HepG2 (cell line): Measurements from ENCODE around the gene PPP1CC. TPM values are rescaled to one million over a fixed set of nuclear protein-coding genes. Genes with fewer than 3 reads are reported as not detected.
A peak's percentile ranks its signal among the peaks of the same experiment; 100 is the strongest.

Experiments
- ATAC-seq: fragments of 200-7000 bp; cut with Tn5 transposase; 3 replicates; pipeline ENCODE4 v1.9.1; 2020; ENCODE audit warnings: mild to moderate bottlenecking, moderate library complexity
- BruUV-seq: library from RNA; stranded (reverse); fragments of 400-500 nt; replicated peaks from 2 replicates; lab custom pipeline; 2021; lab: Mats Ljungman, UMichigan
- CTCF ChIA-PET: fragments of 300-600 bp; formaldehyde crosslinking; extraction: SDS; loops from one replicate; lab custom pipeline; 2021; ENCODE audit warnings: low total read pairs, inconsistent platforms, low intra/inter-chr PET ratio; lab: Yijun Ruan, JAX
- POLR2A ChIA-PET: fragments of 350-600 bp; sonication (Branson Sonifier 250); formaldehyde crosslinking; loops from one replicate; lab custom pipeline; 2020; ENCODE audit warnings: antibody characterized with exemption, inconsistent platforms; lab: Yijun Ruan, JAX
- DNase-seq: peaks from one replicate; pipeline ENCODE4 v3.0.0-alpha.2; 2015; ENCODE audit warnings: low spot score
- FAIRE-seq: peaks from 3 replicates; lab custom pipeline; 2011; peaks lifted over from hg19 to GRCh38; lab: Jason Lieb, UNC
- H2AFZ ChIP-seq: one replicate; pipeline ENCODE4 v1.6.1; 2011; ENCODE audit warnings: low read length, inconsistent platforms
- H3K27ac ChIP-seq: fragments of 300-600 bp; 3 replicates; pipeline ENCODE4 v1.8.0; 2011; ENCODE audit warnings: mixed run types, mild to moderate bottlenecking, mixed read lengths, low read length, inconsistent platforms; ENCODE audit not compliant: insufficient read depth; ENCODE audit errors: extremely low read length
- H3K27me3 ChIP-seq, 2 experiments: fragments of 200-600 bp in 1 of 2; 2 replicates in 1 of 2; 3 replicates in 1 of 2; pipeline versions ENCODE4 v1.6.0 to v1.8.0; 2011; ENCODE audit warnings: low read length in 2 of 2, mild to moderate bottlenecking in 2 of 2, moderate library complexity in 2 of 2, inconsistent platforms in 1 of 2; ENCODE audit not compliant: insufficient read depth in 2 of 2, control insufficient read depth in 1 of 2
- H3K36me3 ChIP-seq, 2 experiments: fragments of 200-600 bp in 1 of 2; replicated peaks in 1 of 2; 2 replicates in 1 of 2; 3 replicates in 1 of 2; pipeline versions ENCODE4 v1.5.1 to v1.8.0; 2011; ENCODE audit warnings: low read length in 2 of 2, inconsistent platforms in 1 of 2; ENCODE audit not compliant: insufficient read depth in 2 of 2, control insufficient read depth in 1 of 2
- H3K4me1 ChIP-seq: 2 replicates; pipeline ENCODE4 v1.5.1; 2012; ENCODE audit warnings: low read length, inconsistent platforms; ENCODE audit not compliant: insufficient read depth
- H3K4me2 ChIP-seq: 2 replicates; pipeline ENCODE4 v1.6.0; 2011; ENCODE audit warnings: low read depth, low read length, inconsistent platforms
- H3K4me3 ChIP-seq, 3 experiments: fragments of 200-600 bp in 1 of 3; sonication (generic), shearing (Covaris generic) in 1 of 3; replicated peaks in 1 of 3; 2 replicates each; pipeline ENCODE4 v1.5.1; 2011 to 2016; ENCODE audit warnings: low read length in 3 of 3, inconsistent platforms in 2 of 3, low read depth in 2 of 3, mild to moderate bottlenecking in 2 of 3, control low read depth in 1 of 3, mixed read lengths in 1 of 3; ENCODE audit not compliant: insufficient read depth in 1 of 3
- H3K79me2 ChIP-seq: one replicate; pipeline ENCODE4 v1.6.1; 2011; ENCODE audit warnings: low read length, inconsistent platforms; ENCODE audit not compliant: insufficient read depth
- H3K9ac ChIP-seq: 2 replicates; pipeline ENCODE4 v1.6.0; 2011; ENCODE audit warnings: mild to moderate bottlenecking, low read depth, low read length, inconsistent platforms; ENCODE audit not compliant: insufficient read depth
- H3K9me3 ChIP-seq: 2 replicates; pipeline ENCODE4 v1.5.1; 2012; ENCODE audit warnings: mild to moderate bottlenecking, low read length
- H4K20me1 ChIP-seq: 2 replicates; pipeline ENCODE4 v1.6.0; 2011; ENCODE audit warnings: inconsistent platforms, mild to moderate bottlenecking, low read length, moderate library complexity; ENCODE audit not compliant: insufficient read depth
- ATM ChIP-seq: fragments of 450-650 bp; IDR thresholded peaks from 2 replicates; pipeline ENCODE4 v1.7.1; 2017; ENCODE audit warnings: mild to moderate bottlenecking, borderline replicate concordance
- ESRRA ChIP-seq: sonication (generic); formaldehyde crosslinking; IDR thresholded peaks from 2 replicates; pipeline ENCODE4 v1.5.1; 2020; ENCODE audit warnings: mild to moderate bottlenecking, low read depth, missing genetic modification reagents
- KAT2B ChIP-seq: fragments of 150-350 bp; IDR thresholded peaks from 2 replicates; pipeline ENCODE4 v1.6.1; 2014; ENCODE audit warnings: low read depth, low read length, borderline replicate concordance
- MTA1 ChIP-seq: sonication (generic); formaldehyde crosslinking; IDR thresholded peaks from 2 replicates; pipeline ENCODE4 v1.4.0; 2020; ENCODE audit warnings: missing genetic modification reagents, mild to moderate bottlenecking, borderline replicate concordance
- POLR2A ChIP-seq, 2 experiments: IDR thresholded peaks; 2 replicates each; pipeline ENCODE4 v1.6.1; 2011; ENCODE audit warnings: low read depth in 2 of 2, low read length in 2 of 2, mild to moderate bottlenecking in 1 of 2, moderate library complexity in 1 of 2; ENCODE audit not compliant: insufficient read depth in 1 of 2
- REXO4 ChIP-seq: sonication (generic); formaldehyde crosslinking; IDR thresholded peaks from 2 replicates; pipeline ENCODE4 v1.8.0; 2022; ENCODE audit warnings: missing genetic modification reagents, mild to moderate bottlenecking, borderline replicate concordance
- SOX5 ChIP-seq: IDR thresholded peaks from 2 replicates; pipeline ENCODE4 v1.6.1; 2016; ENCODE audit warnings: borderline replicate concordance
- THAP11 ChIP-seq: IDR thresholded peaks from 2 replicates; pipeline ENCODE4 v1.6.1; 2016; ENCODE audit warnings: missing biosample characterization, missing genetic modification reagents
- ZBTB33 ChIP-seq: sonication (generic); formaldehyde crosslinking; IDR thresholded peaks from 2 replicates; pipeline ENCODE4 v1.4.0; 2020; ENCODE audit warnings: missing genetic modification reagents
- ZBTB40 ChIP-seq, 2 experiments: fragments of 450-650 bp in 1 of 2; sonication (generic) in 1 of 2; formaldehyde crosslinking in 1 of 2; IDR thresholded peaks; 2 replicates each; pipeline versions ENCODE4 v1.6.1 to v1.8.0; 2016 to 2022; ENCODE audit warnings: antibody characterized with exemption in 1 of 2, mild to moderate bottlenecking in 1 of 2, missing genetic modification reagents in 1 of 2
- ZMAT3 ChIP-seq: sonication (generic); formaldehyde crosslinking; conservative IDR thresholded peaks from 2 replicates; pipeline ENCODE4 v1.7.0; 2021; ENCODE audit warnings: missing genetic modification reagents
- ZNF234 ChIP-seq: sonication (generic); formaldehyde crosslinking; conservative IDR thresholded peaks from 2 replicates; pipeline ENCODE4 v1.5.1; 2020; ENCODE audit warnings: mild to moderate bottlenecking, missing genetic modification reagents
- ZNF333 ChIP-seq: sonication (generic); formaldehyde crosslinking; IDR thresholded peaks from 2 replicates; pipeline ENCODE4 v1.4.0; 2020; ENCODE audit warnings: mild to moderate bottlenecking, missing genetic modification reagents, borderline replicate concordance
- ZNF709 ChIP-seq: sonication (generic); formaldehyde crosslinking; IDR thresholded peaks from 2 replicates; pipeline ENCODE4 v1.5.0; 2020; ENCODE audit warnings: mild to moderate bottlenecking, missing genetic modification reagents
- WGBS: methylation state at CpG from one replicate; pipeline ENCODE4 v1.1.6; 2017; ENCODE audit warnings: low lambda C conversion rate; 5-methylcytosine and 5-hydroxymethylcytosine counted together
- in situ Hi-C: cut with HindIII; loops from 2 replicates; pipeline ENCODE4 v1.10.0; 2017; ENCODE audit warnings: low pct_unique_long_range_greater_than_20kb; ENCODE audit not compliant: extremely low pct_ligation_motif_present
- intact Hi-C: fragments of 100-400 bp; cut with micrococcal nuclease; formaldehyde crosslinking; loops from one replicate; pipeline ENCODE4 v1.10.0; 2022; ENCODE audit not compliant: unreplicated experiment
- polyA plus RNA-seq, 8 experiments: library from polyadenylated mRNA; depleted of rRNA in 3 of 8; stranded (reverse) in 7 of 8; unstranded in 1 of 8; fragments of >200 nt; fragmentation: Illumina TruSeq in 4 of 8; extraction: Trizol in 4 of 8; gene quantifications; 2 replicates each; pipeline versions ENCODE4 v1.2.1 to v1.2.3, GENCODE V29; 2011 to 2016; ENCODE audit warnings: low read depth in 4 of 8, missing spikeins in 1 of 8, mixed read lengths in 1 of 8; ENCODE audit not compliant: insufficient read depth in 1 of 8
- total RNA-seq, 5 experiments: library from RNA; depleted of rRNA; stranded (reverse); fragments of >200 nt; fragmentation: Illumina TruSeq; extraction: Trizol; gene quantifications; 2 replicates each; pipeline ENCODE4 v1.2.3, GENCODE V29; 2016; ENCODE audit warnings: low read depth in 1 of 5

PPP1CC gene
- total and polyA plus RNA-seq, 2 of the 13 experiments (the other 11 are each of a cell fraction or from before 2014, with no cell fraction given), result 178 to 187 TPM

- Histone ChIP-seq H3K9me3 (no peaks in the 10 kb centered on the region), H3K9ac (peak overlapping the region; percentile 94), H3K4me2 (peak overlapping the region; percentile 78), H3K27ac (peak overlapping the region; percentile 87), H4K20me1 (peaks cover 49% of the 10 kb centered on the region), H3K27me3 (no peaks in the 10 kb centered on the region; a peak in 1 of 5 replicates), H3K79me2 (peaks cover 52% of the 10 kb centered on the region), H3K4me3 (peak overlapping the region; percentile 86 to 96 (median 96)), H2AFZ (no peak overlapping the region), H3K4me1 (peaks cover 60% of the 10 kb centered on the region), H3K36me3 (peaks cover 1 to 6% of the 10 kb centered on the region in 2 experiments; a peak in 3 of 5 replicates)
- in situ Hi-C loops (loop anchor here (5.0 kb wide), 1 partner anchor 85 kb away; no protein-coding TSS in a partner anchor), intact Hi-C loops (loop anchor here (5.0 kb wide), 1 partner anchor 85 kb away; no protein-coding TSS in a partner anchor)
- ChIA-PET CTCF (no interaction called here), POLR2A (interaction anchor here (1.0 to 1.3 kb wide), 5 partner anchors 9 to 274 kb away, joined by 3 to 6 read pairs (median 3); partner anchors contain the start of genes FAM216A and GPN3)
- 2% methylated on average over 28 of the region's 44 CpGs for WGBS
- FAIRE-seq, result no peak
- ATAC-seq, result peak; percentile 21
- no TSS peak for BruUV-seq
- DNase-seq, result no peak
- no peak for TF ChIP-seq THAP11
- no peak for TF ChIP-seq ZNF709
- no peak for TF ChIP-seq ATM
- no peak for TF ChIP-seq ESRRA (CRISPR knock-in tag)
- TF ChIP-seq MTA1 (CRISPR knock-in tag), result no peak
- TF ChIP-seq ZBTB33 (CRISPR knock-in tag), result no peak
- no peak for TF ChIP-seq ZNF234
- TF ChIP-seq ZMAT3 (CRISPR knock-in tag), result no peak
- TF ChIP-seq KAT2B, result no peak
- no peak for TF ChIP-seq SOX5
- TF ChIP-seq ZBTB40 (IDR thresholded peaks at IDR 0.05), result no peak
- TF ChIP-seq ZBTB40 (CRISPR knock-in tag; IDR thresholded peaks at IDR 0.05), result no peak
- TF ChIP-seq ZNF333 (CRISPR knock-in tag), result no peak
- TF ChIP-seq REXO4 (CRISPR knock-in tag), result no peak
- peak in 1 of 2 experiments; percentile 55; a peak in 2 of 4 replicates for TF ChIP-seq POLR2A (IDR thresholded peaks at IDR 0.05; ENCODE audit: insufficient read depth in 1 of 2, low read depth in 2 of 2, low read length in 2 of 2)
Measured at GRCh38 chr12:110742096-110742717, 484 bp downstream of the PPP1CC start.
